ENCODE measurements around the gene GLIPR1.

GLIPR1 gene

DNA sequence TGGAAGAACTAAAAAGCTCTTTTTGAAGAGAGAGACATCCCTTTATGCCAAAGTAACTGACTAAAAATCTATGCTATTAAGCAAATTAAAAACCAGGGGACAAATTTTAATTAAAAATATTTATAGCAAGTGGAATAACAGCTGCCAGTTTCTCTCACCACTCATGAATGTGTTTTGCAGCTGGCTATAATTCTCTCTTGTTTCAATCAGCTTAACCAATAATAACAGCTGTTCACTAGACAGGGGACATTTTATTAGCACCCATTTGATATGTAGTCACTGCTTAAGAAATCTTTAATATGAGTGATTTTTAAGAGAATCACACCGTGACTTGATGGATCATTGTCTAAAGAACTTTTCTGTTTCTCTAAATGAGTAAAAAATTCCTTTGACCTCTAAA is 65.1 kb downstream of the GLIPR1 start:
- no peak for TF ChIP-seq CTCF (conservative IDR thresholded peaks at IDR 0.05)
- H3K27ac ChIP-seq: no peak overlapping the region

- TF ChIP-seq CTCF (conservative IDR thresholded peaks at IDR 0.05): no peak
- peak overlapping the region; percentile 54 for H3K27ac ChIP-seq
Observed at GRCh38 chr12:75548879-75549278, 68.3 kb downstream of the GLIPR1 start.

DNA sequence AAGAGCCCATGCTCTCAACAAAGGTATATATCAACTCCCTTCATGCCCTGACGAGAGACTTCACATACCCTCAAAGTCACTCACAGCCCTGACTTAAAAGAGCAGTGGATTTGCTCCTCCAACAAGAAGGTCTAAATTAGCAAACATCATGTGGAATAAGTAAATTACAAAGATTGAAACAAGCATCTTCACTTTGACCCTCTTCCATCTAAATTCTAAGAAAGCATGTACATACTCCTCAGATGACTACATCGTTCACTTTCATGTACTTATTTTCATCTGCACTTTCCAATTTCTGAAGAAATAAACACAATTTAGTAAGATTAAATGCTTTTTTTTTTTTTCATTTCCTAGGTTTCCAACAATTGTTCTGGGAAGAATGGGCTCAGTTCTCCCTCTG is 69.4 kb downstream of the GLIPR1 start:
- H3K27ac ChIP-seq: peak overlapping the region; percentile 54; the same call in 1 of the 2 replicates
- no peak for TF ChIP-seq CTCF (conservative IDR thresholded peaks at IDR 0.05)

DNA sequence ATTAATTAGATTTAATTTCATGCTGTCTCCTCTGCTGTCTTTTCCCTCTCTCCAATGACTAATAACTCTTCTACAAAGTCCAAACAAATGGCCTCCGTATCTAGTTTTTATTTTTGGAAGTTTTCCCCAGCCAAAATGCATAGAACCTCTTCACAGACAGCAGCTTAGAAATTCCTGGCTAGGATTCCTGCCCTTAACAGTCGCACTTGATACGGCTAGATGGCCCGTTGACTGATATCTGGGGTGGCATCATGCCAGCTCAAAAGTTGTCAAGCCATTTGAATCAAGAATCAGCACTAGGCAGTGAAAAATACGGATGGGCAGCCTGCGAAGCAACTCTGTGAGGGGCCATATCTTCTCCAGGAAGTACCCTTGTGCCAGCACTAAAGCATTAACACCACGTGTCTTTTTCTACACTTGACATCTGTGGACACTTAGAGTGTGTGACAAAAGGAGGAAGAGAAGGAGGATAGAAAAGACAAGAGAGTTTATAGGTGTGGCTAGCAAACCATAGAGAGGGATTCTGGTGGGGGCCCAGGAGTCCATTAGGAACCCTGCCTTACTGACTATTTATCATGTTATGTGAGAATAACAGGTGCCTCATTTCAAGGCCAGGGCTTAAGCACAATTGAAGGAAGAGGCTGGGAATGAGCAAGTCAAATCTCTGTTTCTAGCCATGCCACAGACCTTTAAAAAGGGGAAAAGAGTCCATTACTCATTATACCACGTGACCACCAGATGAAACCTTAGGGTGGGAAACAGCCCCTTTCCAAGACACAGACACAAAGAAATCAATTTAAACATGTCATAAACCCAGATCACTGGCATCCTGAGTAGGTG is 70.1 kb downstream of the GLIPR1 start:
- no peak for TF ChIP-seq CTCF (conservative IDR thresholded peaks at IDR 0.05)
- H3K27ac ChIP-seq: no peak overlapping the region; the same call in 1 of the 2 replicates

GRCh38 chr12:75551477-75551876 is 70.9 kb downstream of the GLIPR1 start:
- H3K27ac ChIP-seq: no peak overlapping the region
- TF ChIP-seq CTCF (conservative IDR thresholded peaks at IDR 0.05): no peak

GRCh38 chr12:75553398-75553797 is 72.8 kb downstream of the GLIPR1 start:
- TF ChIP-seq CTCF (conservative IDR thresholded peaks at IDR 0.05): no peak
- no peak overlapping the region for H3K27ac ChIP-seq
